Pancreas (tissue), 10 donors: ENCODE results near the gene MYL12A. TPM values are rescaled to one million over a fixed set of nuclear protein-coding genes. Genes with fewer than 3 reads are reported as not detected.

Source experiments
- ATAC-seq, 4 donors: fragments of 200-7000 bp; cut with Tn5 transposase; one replicate each; pipeline versions ENCODE4 v1.8.0 to v1.9.1; 2020; ENCODE audit warnings: mild to moderate bottlenecking in 4 of 4, moderate library complexity in 4 of 4
- DNase-seq, 6 donors: peaks; one replicate each; pipeline ENCODE4 v3.0.0-alpha.2; 2020
- FAIRE-seq: peaks from 2 replicates; lab custom pipeline; 2012; peaks lifted over from hg19 to GRCh38; lab: Jason Lieb, UNC
- H3K27ac ChIP-seq, 4 donors: fragments of 200-600 bp; sonication (generic); 1 replicate in 3 of 4; 2 replicates in 1 of 4; pipeline versions ENCODE4 v1.5.0 to v1.8.0; 2020
- H3K27me3 ChIP-seq, 4 donors: fragments of 200-600 bp; one replicate each; pipeline ENCODE4 v1.8.0; 2021
- H3K36me3 ChIP-seq, 3 donors: fragments of 200-600 bp; sonication (generic) in 1 of 3; one replicate each; pipeline versions ENCODE4 v1.5.0 to v1.8.0; 2020 to 2021
- H3K4me1 ChIP-seq, 3 donors: fragments of 200-600 bp; one replicate each; pipeline ENCODE4 v1.8.0; 2021
- H3K4me3 ChIP-seq, 4 donors: fragments of 200-600 bp; sonication (generic) in 2 of 4; one replicate each; pipeline versions ENCODE4 v1.5.0 to v1.8.0; 2020 to 2021
- H3K9me3 ChIP-seq, 4 donors: fragments of 200-600 bp; one replicate each; pipeline ENCODE4 v1.8.0; 2021
- CTCF ChIP-seq, 4 donors: fragments of 200-600 bp; sonication (generic) in 3 of 4; IDR thresholded peaks; one replicate each; pipeline versions ENCODE4 v1.5.0 to v1.8.0; 2021; ENCODE audit warnings: antibody characterized with exemption in 4 of 4
- WGBS, 2 donors: extraction: QIAGEN DNeasy Blood & Tissue Kit; methylation state at CpG; one replicate each; pipeline ENCODE4 v1.1.7; 2013; 5-methylcytosine and 5-hydroxymethylcytosine counted together
- intact Hi-C, 3 donors: fragments of 100-400 bp; cut with DNase I; formaldehyde crosslinking; loops; one replicate each; pipeline versions ENCODE4 v1.11.1 to v1.14.2; 2022
- polyA plus RNA-seq, 2 donors: library from polyadenylated mRNA; stranded (reverse); fragments of 200-250 nt; gene quantifications; one replicate each; pipeline ENCODE4 v1.2.3, GENCODE V29; 2013
- total RNA-seq, 6 donors: library from RNA; stranded (reverse); fragmentation: NEBNext Ultra II Directional in 4 of 6; extraction: Animal tissue kit (Norgen Biotek cat#: 25700) in 4 of 6; gene quantifications; one replicate each; pipeline versions ENCODE4 v1.2.1 to v1.2.4, GENCODE V29; 2021 to 2023
- donor health status: healthy with polysubstance abuse.
- donor health status: DM: no; HTN: no; CAD: no; lungs with moderate emphysema.
- donor health status: DM: no; HTN: no; CAD: no.
- donor health status: control.
- donor health status: control.
- donor health status: Bipolar disorder and iron deficiency.
- donor health status: DM: yes; HTN: yes; CAD: no.
- donor health status: DM: no; HTN: no; CAD: no.
- donor health status: DM: no; HTN: no; CAD: no.
- donor health status: DM: yes; HTN: yes; CAD: no.

The MYL12A gene
- total and polyA plus RNA-seq, 8 donors, result 89.6 to 203 (median 116) TPM

GRCh38 chr18:3214855-3215637 lies 32.6 kb upstream of the MYL12A start:
- DNase-seq (peak in 2 of 6 donors; percentile 26 to 41), ATAC-seq (no peak), FAIRE-seq (no peak)
- Histone ChIP-seq H3K36me3 (no peaks in the 10 kb centered on the region), H3K4me3 (no peak overlapping the region), H3K9me3 (no peaks in the 10 kb centered on the region), H3K27me3 (no peaks in the 10 kb centered on the region), H3K27ac (no peak overlapping the region), H3K4me1 (peaks cover 34 to 53% (median 50%) of the 10 kb centered on the region in 3 donors)
- 88 to 89% methylated on average over 36 of the region's 36 CpGs for WGBS, 2 donors
- intact Hi-C loops, result no loop called here
- no peak for TF ChIP-seq CTCF (IDR thresholded peaks at IDR 0.05)

- FAIRE-seq (no peak), ATAC-seq (no peak), DNase-seq (no peak)
- H3K9me3 ChIP-seq, result no peaks in the 10 kb centered on the region
- H3K4me3 ChIP-seq, result peak overlapping the region in 1 of 4 donors; percentile 44
- peaks cover 26 to 48% (median 44%) of the 10 kb centered on the region in 3 donors for H3K4me1 ChIP-seq
- peak overlapping the region in 2 of 4 donors; percentile 88 to 96 for H3K27ac ChIP-seq
- no peaks in the 10 kb centered on the region for H3K27me3 ChIP-seq
- H3K36me3 ChIP-seq, result no peaks in the 10 kb centered on the region
- intact Hi-C loops, result no loop called here
- WGBS, 2 donors, result 63 to 65% methylated on average over 5 of the region's 5 CpGs
- TF ChIP-seq CTCF (IDR thresholded peaks at IDR 0.05), result no peak
Measured at GRCh38 chr18:3216987-3217386, 30.6 kb upstream of the MYL12A start.

- DNase-seq (peak in 3 of 6 donors; percentile 40 to 76 (median 68)), ATAC-seq (peak; percentile 78 to 87 (median 78)), FAIRE-seq (peak; percentile 96)
- Histone ChIP-seq H3K27me3 (no peaks in the 10 kb centered on the region), H3K4me1 (peaks cover 16 to 37% (median 35%) of the 10 kb centered on the region in 3 donors), H3K4me3 (peak overlapping the region in 3 of 4 donors; percentile 7 to 44 (median 33)), H3K36me3 (no peaks in the 10 kb centered on the region), H3K9me3 (no peaks in the 10 kb centered on the region), H3K27ac (peak overlapping the region; percentile 40 to 96 (median 67))
- intact Hi-C loops, result no loop called here
- WGBS, 2 donors, result 13 to 17% methylated on average over 3 of the region's 3 CpGs
- TF ChIP-seq CTCF (IDR thresholded peaks at IDR 0.05), result no peak
Measured at GRCh38 chr18:3217948-3218647, 29.5 kb upstream of the MYL12A start.

- intact Hi-C loops, result no loop called here
- ATAC-seq, result peak in 2 of 4 donors; percentile 44 to 53
Measured at GRCh38 chr18:3218819-3219218, 28.8 kb upstream of the MYL12A start.

More at GRCh38 chr18:3218819-3219218, 28.8 kb upstream of the MYL12A start:
- Histone ChIP-seq H3K9me3 (no peaks in the 10 kb centered on the region), H3K4me3 (peak overlapping the region in 3 of 4 donors; percentile 7 to 44 (median 33)), H3K27me3 (no peaks in the 10 kb centered on the region), H3K4me1 (peaks cover 14 to 32% (median 30%) of the 10 kb centered on the region in 3 donors), H3K36me3 (no peaks in the 10 kb centered on the region), H3K27ac (peak overlapping the region in 3 of 4 donors; percentile 46 to 96 (median 88))
- no peak for FAIRE-seq
- no peak for DNase-seq
- TF ChIP-seq CTCF (IDR thresholded peaks at IDR 0.05), result no peak
- 24 to 34% methylated on average over 2 of the region's 2 CpGs for WGBS, 2 donors
